Stimulated activated CD4-positive, alpha-beta T cell treated with anti-CD3 and anti-CD28 coated beads, Interleukin-2, amount 100 ng/mL, for 4 hours (primary cell): ENCODE results near the gene ANK2.
"Not testable (repeated sequence)": the region's sequence is repeated elsewhere in the genome, so short reads cannot be mapped to it uniquely, and the experiment has no call there.

Source experiments
- DNase-seq: peaks from one replicate; pipeline ENCODE4 v3.0.0-alpha.2; 2020; ENCODE audit warnings: low read depth

ANK2 gene

DNA sequence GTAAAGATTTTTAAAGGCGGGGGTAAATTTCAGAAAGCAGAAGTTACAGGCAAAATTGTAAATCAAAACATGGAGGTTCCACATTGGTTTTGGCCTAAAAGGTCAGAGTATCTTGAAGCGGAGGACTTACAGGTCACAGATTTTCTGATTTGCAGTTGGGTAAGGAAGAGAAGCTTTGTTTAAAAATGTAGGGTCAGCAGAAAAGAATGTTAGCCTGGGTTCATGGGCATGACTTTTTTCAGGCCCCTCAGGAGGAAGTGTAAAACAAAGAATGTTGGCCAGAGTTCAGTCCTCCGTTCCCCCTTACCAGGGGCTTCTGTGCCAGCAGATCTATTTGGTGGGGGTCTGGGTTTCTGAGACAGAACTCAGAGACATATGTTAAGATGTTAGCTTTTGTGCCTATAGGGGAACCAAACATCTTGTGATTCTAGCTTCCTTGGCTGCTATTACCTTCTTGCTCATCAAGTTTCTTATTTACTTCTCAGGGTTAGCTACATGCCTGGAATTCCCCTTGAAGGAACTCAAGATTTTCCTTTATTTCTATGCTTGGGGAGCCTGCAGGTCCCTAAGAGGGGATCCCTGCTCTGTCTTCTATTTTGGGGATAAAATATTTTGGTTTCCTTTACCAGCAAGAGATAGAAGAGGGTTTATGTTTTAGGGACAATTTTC lies 160.3 kb downstream of the ANK2 start:
- no peak for DNase-seq

DNA sequence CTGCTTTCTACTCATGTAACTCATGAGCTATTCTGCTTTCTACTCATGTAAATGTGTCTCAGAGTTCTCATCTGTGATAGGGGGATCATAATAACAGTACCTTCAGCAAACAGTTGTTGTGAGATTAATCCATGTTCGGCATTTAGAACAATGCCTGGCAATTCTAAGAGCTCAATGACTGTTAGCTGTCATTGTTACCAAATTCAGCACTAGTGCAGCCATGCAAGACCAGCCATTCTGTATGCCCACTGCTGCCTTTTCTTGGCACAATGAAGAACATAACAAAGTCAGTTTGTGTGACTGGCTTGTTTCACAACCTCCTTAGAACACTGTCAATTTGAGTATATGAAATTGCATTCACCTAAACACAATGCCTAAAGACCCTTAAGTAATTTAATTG lies 163.2 kb downstream of the ANK2 start:
- DNase-seq: no peak

DNA sequence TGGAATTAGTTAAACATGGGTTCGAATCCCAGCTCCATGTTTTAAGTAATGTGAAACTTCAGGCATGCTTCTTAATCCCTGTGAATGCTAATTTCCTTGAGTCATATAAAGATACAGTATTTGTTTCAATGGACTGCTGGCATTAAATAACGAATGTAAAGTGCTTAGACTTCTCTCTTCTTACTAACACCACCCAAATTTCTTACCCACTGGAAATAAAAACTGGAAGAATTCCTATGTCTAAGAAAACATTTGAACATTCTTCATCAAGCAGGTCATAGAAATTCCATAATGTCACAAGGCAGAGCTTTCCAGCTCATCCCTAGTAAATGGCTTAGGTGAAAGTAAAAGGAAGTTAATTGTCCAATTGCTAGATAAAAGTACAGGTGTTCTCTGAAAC lies 172.5 kb downstream of the ANK2 start:
- no peak for DNase-seq

DNA sequence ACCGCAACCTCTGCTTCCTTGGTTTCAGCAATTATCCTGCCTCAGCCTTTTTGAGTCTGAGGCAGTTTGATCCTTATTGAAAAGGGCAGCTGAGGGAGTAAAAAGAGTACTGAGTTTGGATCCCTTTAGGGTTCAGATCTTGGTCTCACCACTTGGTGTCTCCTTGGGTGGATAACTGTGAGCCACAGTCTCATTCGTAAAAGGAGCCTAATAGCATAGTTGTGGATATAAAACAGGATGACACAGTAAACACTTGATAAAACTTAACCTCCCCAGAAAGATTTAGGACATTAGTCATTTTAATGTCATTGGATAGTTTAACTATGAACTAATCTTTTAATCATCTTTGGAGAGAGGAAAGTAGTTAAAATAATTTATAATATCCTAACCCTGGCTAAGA lies 173.0 kb downstream of the ANK2 start:
- DNase-seq: no peak

DNA sequence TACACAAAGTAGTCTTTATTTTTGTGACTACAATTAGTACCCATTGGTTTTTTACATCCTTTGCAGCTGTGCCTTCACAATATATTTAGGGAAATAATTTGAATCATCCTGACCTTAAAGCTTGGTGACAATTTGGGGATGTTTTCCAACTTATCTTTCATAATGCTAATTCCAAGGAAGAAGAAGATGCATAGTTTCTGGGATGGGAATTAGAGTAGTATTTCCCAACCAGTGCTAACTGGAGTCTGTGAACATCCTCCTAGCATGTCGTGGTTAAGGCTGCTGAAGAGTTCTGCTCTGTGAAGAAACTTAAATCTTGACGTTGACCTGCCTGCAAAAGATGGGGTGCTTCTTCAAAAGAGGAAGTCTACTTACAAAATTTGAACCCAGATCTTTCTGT lies 173.5 kb downstream of the ANK2 start:
- no peak for DNase-seq

DNA sequence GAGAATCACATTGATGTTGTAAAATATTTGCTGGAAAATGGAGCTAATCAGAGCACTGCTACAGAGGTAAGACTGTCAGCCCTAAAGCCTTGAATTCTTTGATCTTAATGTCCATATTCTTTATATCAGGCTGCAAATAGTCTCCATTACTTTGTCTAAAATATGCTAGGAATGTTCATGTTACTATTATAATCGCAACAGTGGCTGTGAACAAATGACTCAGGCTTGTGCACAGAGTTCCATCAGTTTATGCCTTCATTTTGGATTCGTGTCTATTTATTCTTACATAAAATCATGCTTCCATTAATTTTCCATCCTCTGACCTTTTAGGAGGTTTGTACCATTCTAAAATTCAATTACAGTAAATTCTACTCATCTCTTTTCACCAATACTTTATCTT lies 182.7 kb downstream of the ANK2 start:
- DNase-seq: no peak

DNA sequence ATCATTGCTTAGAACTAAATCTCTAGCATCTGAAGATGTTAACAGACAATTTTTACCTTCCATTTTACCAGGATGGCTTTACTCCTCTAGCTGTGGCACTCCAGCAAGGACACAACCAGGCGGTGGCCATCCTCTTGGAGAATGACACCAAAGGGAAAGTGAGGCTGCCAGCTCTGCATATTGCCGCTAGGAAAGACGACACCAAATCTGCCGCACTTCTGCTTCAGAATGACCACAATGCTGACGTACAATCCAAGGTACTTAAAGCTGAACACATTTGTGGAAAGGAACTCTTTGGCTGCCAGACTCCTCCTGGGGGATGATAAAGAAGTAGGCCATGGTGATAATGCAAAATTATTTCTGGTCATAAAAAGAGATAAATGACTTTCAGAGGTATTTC lies 187.5 kb downstream of the ANK2 start:
- no peak for DNase-seq

DNA sequence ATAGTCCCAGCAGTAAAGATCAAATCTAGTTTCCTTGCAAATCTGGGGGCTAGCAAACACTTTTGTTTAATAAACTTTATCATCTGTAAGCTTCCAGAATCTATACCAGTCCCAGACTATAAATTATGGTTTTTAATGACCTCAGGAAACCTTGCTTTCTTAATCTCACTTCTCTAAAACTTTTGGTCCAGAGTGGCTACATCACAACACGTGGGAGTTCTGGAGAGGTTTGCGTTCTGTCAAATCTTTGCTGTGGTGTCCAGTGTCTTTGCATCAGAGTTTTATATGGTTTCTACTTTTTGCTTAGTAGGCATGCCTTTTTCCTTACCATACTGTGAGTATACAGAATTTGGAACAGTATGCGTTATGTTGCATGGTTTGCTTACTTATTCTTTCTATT lies 193.9 kb downstream of the ANK2 start:
- DNase-seq: no peak

DNA sequence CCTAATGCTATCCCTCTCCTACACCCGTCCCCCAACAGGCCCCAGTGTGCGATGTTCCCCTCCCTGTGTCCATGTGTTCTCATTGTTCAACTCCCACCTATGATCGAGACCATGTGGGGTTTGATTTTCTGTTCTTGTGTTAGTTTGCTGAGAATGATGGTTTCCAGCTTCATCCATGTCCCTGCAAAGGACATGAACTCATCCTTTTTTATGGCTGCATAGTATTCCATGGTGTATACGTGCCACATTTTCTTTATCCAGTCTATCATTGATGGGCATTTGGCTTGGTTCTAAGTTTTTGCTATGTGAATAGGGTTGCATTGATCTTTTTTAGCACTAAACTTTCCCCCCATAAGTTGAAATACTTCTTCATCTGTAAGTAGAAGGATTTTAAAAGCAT lies 195.3 kb downstream of the ANK2 start:
- DNase-seq: not testable (repeated sequence)

DNA sequence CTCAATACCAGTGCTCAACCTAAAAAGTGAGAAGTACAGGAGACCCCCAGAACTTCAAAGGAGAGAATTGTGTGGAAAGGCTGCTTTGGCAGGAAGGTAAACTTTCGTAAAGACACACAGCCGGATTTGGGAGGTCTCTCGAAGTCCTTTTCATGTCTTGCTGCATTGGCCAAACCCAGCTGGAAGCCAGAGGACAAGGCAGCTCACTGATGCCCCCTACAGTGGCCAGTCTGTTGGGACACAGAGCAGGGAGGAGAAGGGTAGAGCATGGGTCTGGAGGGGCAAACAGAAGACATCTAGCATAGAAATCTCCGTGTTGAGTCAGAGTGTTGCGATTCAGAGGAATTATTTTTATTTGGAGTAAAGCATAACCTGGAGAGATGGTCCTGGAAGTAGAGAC lies 198.9 kb downstream of the ANK2 start:
- DNase-seq: no peak

DNA sequence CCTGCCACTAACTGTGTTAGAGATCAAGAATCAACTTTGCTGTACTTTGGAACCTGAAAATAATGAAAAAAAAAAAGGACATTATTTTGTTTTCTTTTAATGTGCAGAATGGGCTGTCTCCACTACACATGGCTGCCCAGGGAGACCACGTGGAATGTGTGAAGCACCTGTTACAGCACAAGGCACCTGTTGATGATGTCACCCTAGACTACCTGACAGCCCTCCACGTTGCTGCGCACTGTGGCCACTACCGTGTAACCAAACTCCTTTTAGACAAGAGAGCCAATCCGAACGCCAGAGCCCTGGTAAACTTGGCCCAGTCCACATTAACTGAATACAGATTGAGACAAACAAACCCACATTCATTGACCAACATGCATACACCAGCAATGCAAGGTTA lies 206.2 kb downstream of the ANK2 start:
- no peak for DNase-seq

DNA sequence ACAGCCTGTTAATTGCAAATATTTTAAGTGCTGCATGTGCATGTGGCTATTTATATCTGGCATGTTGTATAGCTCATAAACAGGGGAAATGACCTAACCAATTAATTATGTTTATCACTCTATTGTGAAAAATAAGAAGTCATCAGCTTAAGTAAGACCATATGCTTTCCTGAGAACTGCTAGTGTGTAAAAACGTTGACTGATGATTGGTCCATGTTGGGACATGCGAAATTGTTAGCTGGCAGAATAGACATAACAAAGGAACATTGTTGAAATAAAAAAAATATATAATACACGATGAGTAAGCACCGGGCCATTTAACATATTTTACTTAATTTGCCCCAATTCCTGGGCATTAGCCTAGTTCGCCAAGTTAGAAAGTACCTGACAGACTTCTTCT lies 207.5 kb downstream of the ANK2 start:
- DNase-seq: no peak

DNA sequence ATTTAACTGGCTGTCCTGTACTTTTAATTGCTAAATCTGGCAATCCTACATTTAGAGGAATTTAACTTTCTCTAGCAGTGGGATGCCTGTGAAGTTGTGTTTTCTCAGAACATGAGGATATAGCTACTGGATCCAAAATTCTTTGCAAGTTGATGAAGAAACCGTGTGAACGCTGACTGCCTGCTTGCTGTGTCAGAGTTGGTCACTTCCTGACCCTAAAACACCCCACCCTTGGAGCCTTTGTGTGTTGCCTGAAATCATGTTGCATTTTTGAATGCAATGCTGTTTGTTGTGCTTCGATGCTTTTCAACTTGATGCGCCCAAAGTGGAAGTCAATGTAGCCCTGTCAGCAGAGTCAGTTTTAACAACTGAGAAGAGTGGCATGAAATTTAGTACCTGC lies 211.2 kb downstream of the ANK2 start:
- DNase-seq: no peak

DNA sequence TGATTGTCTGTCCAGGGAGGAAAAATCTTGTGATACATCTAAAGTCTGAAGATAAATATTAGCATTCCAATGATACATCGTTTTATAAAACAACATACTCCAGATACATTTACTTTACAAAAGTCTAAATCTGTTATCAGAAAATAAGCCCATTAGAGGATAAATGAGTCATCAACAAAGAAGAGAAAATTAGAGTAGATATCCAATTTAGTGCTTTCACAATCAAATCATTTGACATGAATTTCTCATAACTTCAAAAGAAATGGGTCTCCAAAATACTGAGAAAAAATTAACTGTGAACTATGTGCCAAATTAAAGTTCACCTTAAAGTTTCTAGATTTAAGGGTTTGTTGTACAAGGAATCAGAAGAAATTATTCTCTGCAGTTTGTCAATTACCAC lies 213.8 kb downstream of the ANK2 start:
- DNase-seq: no peak

DNA sequence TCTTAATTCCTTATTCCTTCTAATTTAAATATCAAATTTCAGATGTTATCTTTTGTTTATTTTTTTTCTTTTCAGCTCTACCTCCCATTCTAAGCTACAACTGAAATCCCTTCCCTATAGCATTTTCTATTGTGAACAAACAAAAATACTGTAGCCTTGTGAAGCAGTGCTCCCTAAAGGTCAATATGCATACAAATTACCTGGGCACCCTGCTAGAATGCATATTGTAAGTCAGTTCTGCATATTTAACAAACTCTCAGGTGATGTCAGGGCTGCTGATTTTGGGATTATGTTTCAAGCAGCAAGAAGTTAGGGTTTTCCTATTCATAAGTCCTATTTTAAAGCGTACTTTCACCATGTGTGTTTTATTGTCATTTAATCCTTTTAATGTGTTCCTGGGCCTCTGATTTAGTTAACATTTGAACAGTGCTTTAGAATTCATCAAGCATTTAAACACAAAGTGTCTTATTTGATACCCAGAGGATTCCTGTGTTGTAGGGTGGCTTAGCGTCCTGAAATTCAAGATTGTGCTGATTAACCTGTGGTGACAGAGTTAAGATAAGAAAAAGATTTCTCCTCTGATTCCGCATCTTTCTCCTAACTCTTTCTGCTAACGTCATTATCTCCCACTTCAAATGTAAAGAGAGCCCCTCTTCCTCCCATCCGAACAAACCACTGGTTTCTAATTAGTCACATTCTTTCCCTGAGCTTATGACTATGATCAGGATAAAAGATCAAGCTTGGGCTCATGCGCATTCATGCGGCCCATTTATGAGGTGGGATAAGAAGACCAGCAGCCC lies 221.3 kb downstream of the ANK2 start:
- no peak for DNase-seq

DNA sequence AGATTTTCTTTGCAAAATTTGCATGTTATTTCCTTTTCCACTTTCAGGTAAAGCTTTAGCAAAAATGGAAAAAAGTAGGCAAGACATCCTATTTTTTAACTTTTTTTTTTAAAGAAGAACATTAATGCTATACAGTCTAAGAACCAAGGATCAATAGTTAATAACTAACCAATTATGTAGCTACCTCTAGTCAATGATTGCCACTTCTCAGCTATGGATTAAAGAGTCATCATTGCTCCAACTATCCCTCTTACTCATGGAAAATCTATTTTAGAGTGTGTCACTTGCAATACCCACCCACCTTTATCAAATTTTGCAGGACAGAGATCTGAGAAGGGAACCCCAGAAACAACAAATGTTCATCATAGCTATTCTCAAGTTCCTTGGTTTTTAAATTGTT lies 223.1 kb downstream of the ANK2 start:
- no peak for DNase-seq

DNA sequence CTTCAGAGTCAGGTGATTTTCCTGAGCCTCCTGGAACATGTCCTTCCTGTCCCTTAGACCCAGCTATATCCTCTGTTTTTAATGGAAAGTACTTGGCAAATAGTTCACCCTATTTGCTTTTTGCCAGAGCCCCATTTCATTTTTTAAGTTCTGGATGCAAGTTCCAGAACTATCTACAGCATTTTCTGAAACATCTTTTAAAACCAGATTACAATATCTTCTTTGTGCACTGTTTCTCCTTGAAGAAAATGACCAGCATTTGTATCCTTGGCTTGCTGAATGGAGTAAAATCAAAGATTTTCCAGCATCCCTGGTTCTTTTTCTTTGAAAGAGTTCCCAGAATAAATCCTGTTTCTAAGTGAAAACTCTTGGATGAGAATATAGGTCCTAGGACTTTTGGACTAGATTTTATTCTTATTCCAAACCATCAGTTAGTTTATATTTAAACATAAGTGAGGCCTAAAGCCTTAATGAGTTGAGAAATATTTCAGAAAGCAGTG lies 224.3 kb downstream of the ANK2 start:
- DNase-seq: no peak

DNA sequence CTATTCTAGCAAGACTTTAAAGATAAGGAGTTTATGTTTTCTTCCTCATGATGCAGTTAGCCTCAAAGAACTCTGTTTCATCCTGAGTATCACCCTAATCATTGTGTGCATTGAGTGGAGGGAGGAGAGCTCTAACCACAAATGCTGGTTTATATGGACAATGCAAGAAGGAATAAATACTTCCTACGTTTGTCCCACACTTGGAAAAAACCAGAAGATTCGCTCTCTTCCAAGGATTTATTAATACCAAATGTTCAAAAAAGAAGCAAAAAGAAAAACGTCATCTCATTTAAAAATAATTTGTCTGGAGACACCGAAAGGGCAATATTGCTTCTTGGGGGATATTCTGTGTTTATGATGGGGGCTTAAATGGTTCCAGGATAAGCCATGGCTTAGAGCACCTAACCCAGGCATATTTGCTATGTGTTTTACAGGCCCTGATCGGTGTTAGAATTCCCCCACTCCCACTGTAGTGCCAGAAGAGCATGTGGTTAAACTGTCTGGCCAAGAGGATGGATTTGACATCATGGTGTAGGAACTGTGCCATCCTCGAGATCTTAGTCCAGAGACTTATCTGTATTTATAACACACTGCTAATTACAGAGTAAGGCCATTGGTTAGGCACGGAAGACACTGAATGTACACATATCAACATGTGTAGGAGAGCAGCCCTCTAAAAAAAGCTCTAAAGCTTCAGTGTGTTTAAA lies 227.2 kb downstream of the ANK2 start:
- DNase-seq: no peak

DNA sequence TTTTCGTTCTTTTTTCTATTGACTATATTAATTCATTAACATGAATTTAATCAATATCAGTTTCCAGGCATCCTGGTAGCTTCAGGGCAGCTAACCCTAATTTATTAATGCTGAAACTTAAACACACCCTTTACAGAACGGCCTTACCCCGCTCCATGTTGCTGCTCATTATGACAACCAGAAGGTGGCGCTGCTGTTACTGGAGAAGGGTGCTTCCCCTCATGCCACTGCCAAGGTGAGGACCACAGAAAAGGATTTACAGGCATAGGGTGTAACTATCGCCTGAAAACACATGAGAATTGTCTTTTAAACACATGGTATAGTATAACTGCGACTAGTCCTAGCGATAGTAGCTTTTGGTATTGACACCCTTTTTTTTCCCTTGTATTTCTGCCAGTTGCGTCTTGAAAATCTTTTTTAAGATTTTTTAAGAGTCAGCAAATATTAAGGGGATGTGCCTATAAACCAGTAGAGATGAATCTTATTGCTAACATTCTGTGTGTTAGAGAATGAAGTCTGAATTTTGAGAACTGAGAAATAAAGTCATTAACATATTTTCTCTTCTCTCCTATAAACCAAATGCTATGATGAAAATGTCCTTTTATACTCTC lies 229.0 kb downstream of the ANK2 start:
- DNase-seq: peak; percentile 22

DNA sequence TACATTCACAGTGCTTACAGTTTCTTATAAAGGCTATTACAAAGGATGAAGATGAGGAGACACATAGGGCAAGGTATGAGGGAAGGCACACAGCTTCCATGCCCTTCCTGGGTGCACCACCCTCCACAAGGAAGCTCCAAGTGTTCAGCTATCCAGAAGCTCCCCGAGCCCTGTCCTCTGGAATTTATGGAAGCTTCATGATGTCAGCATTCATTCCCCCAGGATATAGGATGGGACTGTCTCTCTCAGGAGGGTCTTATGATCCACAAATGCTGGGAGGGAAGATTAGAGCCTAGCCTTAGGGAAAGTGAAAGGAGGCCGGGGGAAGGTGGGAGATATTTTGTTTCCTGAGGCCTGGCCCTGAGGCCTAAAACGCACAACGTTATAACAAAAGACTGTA lies 236.0 kb downstream of the ANK2 start:
- no peak for DNase-seq

DNA sequence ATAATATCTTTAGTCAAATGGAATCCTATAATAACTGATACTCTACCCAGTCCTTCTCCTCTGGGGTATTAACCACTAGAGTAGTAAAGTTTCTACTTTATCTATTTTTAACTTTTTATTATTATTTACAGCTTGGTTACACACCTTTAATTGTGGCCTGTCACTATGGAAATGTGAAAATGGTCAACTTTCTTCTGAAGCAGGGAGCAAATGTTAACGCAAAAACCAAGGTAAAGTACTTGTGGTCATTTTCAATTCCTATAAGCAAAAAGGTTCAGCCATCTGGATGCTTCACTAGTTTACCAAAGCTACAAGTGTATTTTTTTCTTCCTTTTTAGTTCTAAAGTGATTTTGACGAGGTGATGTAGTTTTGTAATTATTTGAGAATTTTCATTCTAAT lies 238.8 kb downstream of the ANK2 start:
- DNase-seq: no peak

DNA sequence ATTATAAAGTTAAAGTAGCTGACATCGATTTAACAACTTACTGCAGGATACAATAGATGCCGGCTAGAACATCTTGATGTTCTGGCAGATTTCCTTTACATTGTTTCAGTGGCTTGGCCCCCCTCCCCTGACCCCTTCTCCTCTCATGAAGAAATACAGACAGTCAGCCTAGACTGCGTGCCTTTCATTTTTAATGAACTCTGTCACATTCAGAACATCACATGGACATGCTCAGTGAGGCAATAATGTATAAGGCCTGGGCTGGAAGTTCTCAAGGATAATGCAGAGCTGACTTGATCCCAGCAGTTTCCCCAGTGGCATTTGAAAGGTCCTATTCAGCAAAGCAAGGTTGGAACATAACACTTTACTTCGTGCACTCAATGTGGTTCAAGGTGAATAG lies 239.2 kb downstream of the ANK2 start:
- no peak for DNase-seq

DNA sequence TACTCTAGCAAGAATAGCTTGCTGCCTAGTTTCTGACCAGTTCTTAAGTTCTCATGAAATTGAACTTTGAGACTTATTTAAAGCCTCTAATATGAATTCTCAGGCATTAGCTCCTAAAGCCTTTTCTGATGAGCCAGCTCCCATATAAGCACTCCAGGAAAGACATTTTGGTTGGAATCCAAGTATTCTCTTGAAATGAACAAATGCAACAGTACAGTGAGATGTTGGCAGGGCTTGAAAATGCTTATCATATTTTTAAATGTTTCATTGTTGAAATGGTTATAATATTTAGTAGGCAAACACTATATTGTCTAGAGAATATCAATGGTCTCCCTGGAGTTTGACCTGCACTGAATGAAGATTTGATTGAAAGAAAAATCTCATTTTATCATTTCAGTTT lies 240.3 kb downstream of the ANK2 start:
- DNase-seq: no peak
